Subcutaneous adipose tissue (tissue), 4 donors: Measurements from ENCODE around the gene PCGF2. TPM values are rescaled to one million over a fixed set of nuclear protein-coding genes. Genes with fewer than 3 reads are reported as not detected.

Experiments
- total RNA-seq, 4 donors: library from RNA; depleted of rRNA; stranded (reverse); fragments of >200 nt; gene quantifications; one replicate each; pipeline ENCODE4 v1.1.0, GENCODE V29; 2016
- TF ChIP-seq, protein P1 (sequence below): fragments of 450-650 bp; IDR thresholded peaks from one replicate; pipeline ENCODE4 v1.5.1; 2016; ENCODE audit warnings: low read depth, mild to moderate bottlenecking, control low read depth, antibody characterized with exemption, moderate library complexity

The PCGF2 gene
- total RNA-seq, 4 donors from 2014 or later: 4.1 to 10.7 (median 7.4) TPM

DNA sequence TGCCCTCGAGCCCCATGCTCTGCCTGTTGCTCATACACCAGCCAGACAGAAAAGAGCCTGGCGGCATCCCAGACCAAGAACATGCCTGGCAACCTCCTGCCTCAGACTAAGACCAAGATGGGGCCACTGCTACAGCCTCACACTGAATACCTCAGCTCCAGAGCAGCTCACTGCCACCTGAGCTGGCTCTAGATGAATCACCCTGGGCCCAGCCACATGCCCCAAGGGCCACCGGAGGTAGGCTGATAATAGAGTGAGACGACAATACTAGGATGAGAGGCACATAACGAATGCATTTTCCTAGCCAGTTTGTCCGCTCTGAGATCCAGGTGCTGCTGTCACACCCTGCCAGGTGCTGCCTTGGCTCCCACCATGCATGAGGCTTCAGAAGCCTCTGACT is 38.2 kb upstream of the PCGF2 start:
- TF ChIP-seq, protein P1, sequence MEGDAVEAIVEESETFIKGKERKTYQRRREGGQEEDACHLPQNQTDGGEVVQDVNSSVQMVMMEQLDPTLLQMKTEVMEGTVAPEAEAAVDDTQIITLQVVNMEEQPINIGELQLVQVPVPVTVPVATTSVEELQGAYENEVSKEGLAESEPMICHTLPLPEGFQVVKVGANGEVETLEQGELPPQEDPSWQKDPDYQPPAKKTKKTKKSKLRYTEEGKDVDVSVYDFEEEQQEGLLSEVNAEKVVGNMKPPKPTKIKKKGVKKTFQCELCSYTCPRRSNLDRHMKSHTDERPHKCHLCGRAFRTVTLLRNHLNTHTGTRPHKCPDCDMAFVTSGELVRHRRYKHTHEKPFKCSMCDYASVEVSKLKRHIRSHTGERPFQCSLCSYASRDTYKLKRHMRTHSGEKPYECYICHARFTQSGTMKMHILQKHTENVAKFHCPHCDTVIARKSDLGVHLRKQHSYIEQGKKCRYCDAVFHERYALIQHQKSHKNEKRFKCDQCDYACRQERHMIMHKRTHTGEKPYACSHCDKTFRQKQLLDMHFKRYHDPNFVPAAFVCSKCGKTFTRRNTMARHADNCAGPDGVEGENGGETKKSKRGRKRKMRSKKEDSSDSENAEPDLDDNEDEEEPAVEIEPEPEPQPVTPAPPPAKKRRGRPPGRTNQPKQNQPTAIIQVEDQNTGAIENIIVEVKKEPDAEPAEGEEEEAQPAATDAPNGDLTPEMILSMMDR: no peak

DNA sequence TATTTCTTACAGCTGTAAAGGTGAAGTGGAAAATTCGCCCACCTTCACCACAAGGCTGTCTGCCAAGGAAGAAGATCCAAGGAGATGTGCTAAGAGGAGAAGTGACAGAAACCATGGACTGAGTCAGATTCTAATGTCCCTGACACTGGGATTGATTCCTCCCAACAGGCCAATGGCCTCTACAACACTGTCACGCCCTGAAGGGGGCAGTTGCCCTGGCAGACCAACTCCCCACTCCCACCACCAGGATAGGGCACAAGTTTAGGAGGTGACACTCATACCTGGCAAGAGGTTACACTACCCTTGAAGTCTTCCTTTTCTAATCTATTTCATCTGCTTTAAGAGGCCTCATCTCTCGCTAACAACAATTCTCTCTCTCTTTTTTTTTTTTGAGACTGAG is 35.1 kb upstream of the PCGF2 start:
- TF ChIP-seq, protein P1: no peak

DNA sequence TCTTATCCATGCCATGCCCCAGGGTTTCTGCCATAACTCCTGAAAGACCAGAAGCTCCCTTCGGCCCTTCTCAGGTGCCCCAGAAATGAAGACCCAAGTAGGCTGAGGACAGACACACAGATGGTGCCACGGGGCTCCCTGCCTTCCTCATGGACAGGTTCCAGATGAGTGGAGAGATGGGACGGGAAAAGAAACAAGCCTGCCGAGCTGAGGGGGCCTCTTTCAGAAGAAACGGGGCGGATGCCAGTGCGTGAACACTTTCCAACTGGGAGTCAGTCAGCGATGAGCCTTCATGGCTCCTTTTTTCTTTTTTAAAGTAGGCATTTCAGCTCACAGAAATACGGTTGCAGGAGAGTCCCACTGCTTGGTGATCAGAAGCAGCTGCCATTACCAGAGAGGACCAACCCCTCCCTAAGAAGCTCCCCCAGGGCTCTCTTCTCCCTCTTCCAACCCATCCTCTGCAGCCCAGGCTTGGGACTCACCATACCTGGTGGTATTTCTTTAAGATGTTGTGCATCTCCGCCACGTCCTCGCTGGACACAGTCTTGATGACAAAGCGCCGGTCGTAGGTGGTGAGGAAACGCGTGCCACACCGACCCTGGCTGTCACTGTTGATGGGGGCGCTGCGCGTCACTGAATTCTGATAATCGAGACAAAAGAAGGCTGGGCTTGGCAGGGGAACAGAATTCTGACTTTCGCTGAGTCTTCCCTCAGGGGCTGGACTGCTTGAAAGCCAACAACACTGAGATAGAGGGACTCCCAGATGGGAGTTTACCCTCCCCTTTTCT is 32.0 kb upstream of the PCGF2 start:
- TF ChIP-seq, protein P1: no peak

DNA sequence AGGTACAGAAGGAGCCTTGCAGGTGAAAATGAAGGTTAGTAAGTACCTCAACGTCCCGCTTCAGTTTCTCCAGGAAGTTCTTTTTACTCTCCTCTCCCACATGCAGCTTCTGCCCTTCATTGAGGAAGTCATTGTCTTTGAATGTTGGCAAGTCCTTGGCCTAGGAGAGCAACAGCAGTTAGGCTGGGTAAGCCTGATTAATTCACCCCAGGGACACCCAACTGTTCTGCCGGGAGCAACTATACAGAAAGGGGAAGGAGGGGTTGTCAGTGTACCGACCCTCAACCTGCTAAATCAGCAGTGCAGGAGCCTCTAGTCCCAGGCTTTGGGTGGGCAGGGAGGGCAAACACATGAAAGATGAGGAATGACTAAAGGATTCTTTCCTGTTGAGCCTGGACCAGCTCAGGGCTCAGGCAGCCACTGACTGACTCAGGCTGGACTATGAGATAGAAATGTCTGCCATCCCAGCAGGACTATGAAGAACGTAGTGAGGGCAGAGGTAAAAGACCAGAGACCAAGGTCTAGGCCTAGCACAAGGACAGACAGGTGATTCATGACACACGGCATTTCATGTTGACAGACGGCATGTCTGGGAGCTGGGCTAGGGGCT is 29.6 kb upstream of the PCGF2 start:
- TF ChIP-seq, protein P1: no peak

DNA sequence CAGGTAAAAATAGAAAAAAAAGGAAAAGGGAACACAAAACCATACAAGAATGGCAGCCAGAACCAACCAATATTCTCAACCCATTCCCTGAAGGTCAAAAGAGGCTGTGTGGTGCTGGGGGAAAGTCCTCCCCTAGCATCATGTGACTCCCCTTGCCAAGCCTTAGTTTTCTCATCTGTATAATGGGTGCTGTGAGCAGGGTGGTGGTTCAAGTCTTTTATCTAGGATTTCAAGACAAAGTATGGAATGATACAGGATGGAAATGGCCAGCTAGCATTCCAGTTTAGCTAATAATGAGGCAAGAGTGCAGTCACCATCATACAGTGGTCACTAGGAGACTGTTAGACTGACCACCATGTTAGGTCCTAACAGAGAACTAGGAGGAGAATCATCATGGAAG is 25.1 kb upstream of the PCGF2 start:
- TF ChIP-seq, protein P1: no peak

DNA sequence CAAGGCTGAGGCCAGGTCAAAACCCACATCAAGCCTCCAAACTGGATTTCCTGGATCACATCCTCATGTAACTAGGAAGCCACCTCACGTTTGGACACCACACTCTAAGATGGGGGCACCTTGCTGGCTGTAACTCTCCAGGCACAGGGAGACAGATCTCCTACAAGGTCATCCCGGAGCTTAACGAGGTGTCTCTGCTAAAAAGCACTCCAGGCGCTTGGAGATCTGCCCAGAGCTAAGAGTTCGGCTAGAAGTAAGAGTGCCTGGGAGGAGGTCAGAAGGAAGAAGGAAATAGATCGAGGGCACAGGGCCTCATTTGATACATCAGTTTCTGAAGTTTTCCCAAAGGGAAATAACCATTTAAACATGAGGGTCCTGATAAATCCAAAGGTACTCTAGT is 20.3 kb upstream of the PCGF2 start:
- TF ChIP-seq, protein P1: no peak

DNA sequence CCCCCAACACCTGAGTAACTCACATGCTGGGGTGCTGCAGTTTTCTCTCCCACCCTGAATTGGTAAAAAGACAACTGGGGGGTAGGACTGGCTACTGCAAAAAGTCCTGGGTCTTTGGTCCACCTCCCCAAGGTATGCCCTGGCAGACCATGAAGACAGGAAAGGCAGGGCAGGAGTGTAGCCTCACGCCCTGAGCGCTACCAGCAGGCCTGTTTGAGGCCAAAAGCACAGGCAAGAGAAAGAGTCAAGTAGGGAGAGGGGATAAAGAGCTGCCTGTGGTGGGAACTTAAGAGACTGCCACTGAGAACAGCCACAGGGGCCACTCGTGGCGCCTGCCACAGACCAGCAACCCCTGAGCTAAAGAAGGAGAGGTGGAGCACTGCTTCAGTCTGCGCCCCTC is 18.2 kb upstream of the PCGF2 start:
- TF ChIP-seq, protein P1: no peak
